ENCODE data around the gene TP53TG5. TPM values are rescaled to one million over a fixed set of nuclear protein-coding genes. Genes with fewer than 3 reads are reported as not detected.

The TP53TG5 gene
- total RNA-seq, 1 experiment from 2014 or later, result not detected

DNA sequence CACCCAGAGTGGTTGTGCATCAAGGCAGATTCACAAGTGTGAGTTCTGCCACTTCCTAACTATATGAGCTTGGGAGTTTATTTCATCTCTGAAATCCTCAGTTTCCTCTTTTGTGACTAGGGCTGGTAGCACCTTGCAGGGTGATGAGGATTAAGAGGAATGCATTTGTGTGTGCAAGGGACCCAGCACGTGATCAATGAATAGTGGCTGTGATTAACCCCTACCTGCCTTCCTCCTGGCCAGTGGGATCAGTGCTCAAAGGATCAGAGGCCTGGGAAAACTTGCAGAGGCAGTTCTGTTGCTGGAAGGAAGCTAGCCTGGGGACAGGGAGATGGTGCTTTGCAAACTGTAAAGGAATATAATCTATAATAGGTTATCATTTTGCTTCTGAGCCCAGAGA, 37.2 kb downstream of the TP53TG5 start:
- Histone ChIP-seq H3F3A (ENCODE audit: low read length, unreplicated experiment) (peaks cover 15% of the 10 kb centered on the region), H3K79me2 (ENCODE audit: low read length) (peaks cover 94% of the 10 kb centered on the region), H3K4me3 (ENCODE audit: low read length) (no peak overlapping the region), H2AFZ (ENCODE audit: low read length) (no peak overlapping the region), H4K20me1 (ENCODE audit: low read length) (peaks cover 22% of the 10 kb centered on the region; the same call in 1 of the 2 replicates), H3K4me2 (ENCODE audit: low read length) (no peak overlapping the region; the same call in 1 of the 2 replicates), H3K9me2 (replicated peaks; ENCODE audit: low read length) (no peaks in the 10 kb centered on the region), H3K9ac (ENCODE audit: low read length) (no peak overlapping the region), H3K36me3 (ENCODE audit: low read depth, low read length) (peaks cover 28% of the 10 kb centered on the region), H3K4me1 (ENCODE audit: insufficient read depth, low read length) (peaks cover 96% of the 10 kb centered on the region), H3K9me3 (ENCODE audit: low read length) (no peaks in the 10 kb centered on the region), H3K27ac (ENCODE audit: low read length) (no peak overlapping the region), H3K27me3 (ENCODE audit: low read length) (no peaks in the 10 kb centered on the region)
- DNase-seq (no peak), ATAC-seq (no peak)
- ChIA-PET CTCF (no interaction called here), POLR2A (ENCODE audit: unreplicated experiment) (no interaction called here)
- TF ChIP-seq EZH2 (IDR thresholded peaks at IDR 0.05; ENCODE audit: low read length, unreplicated experiment) (no peak), EZH2phosphoT487 (IDR thresholded peaks at IDR 0.05; ENCODE audit: borderline replicate concordance, low read length) (no peak)
- TF ChIP-seq, protein P1, sequence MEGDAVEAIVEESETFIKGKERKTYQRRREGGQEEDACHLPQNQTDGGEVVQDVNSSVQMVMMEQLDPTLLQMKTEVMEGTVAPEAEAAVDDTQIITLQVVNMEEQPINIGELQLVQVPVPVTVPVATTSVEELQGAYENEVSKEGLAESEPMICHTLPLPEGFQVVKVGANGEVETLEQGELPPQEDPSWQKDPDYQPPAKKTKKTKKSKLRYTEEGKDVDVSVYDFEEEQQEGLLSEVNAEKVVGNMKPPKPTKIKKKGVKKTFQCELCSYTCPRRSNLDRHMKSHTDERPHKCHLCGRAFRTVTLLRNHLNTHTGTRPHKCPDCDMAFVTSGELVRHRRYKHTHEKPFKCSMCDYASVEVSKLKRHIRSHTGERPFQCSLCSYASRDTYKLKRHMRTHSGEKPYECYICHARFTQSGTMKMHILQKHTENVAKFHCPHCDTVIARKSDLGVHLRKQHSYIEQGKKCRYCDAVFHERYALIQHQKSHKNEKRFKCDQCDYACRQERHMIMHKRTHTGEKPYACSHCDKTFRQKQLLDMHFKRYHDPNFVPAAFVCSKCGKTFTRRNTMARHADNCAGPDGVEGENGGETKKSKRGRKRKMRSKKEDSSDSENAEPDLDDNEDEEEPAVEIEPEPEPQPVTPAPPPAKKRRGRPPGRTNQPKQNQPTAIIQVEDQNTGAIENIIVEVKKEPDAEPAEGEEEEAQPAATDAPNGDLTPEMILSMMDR (conservative IDR thresholded peaks at IDR 0.05; ENCODE audit: low read depth, low read length), result no peak
- BruUV-seq (replicated peaks), result no TSS peak
- intact Hi-C loops (cut with micrococcal nuclease), result loop anchor here (10.0 kb wide), 1 partner anchor 434 kb away; no protein-coding TSS in a partner anchor

- Histone ChIP-seq H3K4me3 (ENCODE audit: low read length) (no peak overlapping the region), H3K9me3 (ENCODE audit: low read length) (no peaks in the 10 kb centered on the region), H2AFZ (ENCODE audit: low read length) (no peak overlapping the region), H4K20me1 (ENCODE audit: low read length) (peaks cover 20% of the 10 kb centered on the region; the same call in 1 of the 2 replicates), H3F3A (ENCODE audit: low read length, unreplicated experiment) (peaks cover 14% of the 10 kb centered on the region), H3K4me2 (ENCODE audit: low read length) (no peak overlapping the region), H3K4me1 (ENCODE audit: insufficient read depth, low read length) (peaks cover 96% of the 10 kb centered on the region), H3K79me2 (ENCODE audit: low read length) (peaks cover 94% of the 10 kb centered on the region), H3K36me3 (ENCODE audit: low read depth, low read length) (peaks cover 34% of the 10 kb centered on the region), H3K27me3 (ENCODE audit: low read length) (no peaks in the 10 kb centered on the region), H3K9ac (ENCODE audit: low read length) (no peak overlapping the region), H3K9me2 (replicated peaks; ENCODE audit: low read length) (no peaks in the 10 kb centered on the region), H3K27ac (ENCODE audit: low read length) (no peak overlapping the region)
- TF ChIP-seq EZH2 (IDR thresholded peaks at IDR 0.05; ENCODE audit: low read length, unreplicated experiment), result no peak
- TF ChIP-seq EZH2phosphoT487 (IDR thresholded peaks at IDR 0.05; ENCODE audit: borderline replicate concordance, low read length), result no peak
- TF ChIP-seq, protein P1 (conservative IDR thresholded peaks at IDR 0.05; ENCODE audit: low read depth, low read length), result no peak
- intact Hi-C loops (cut with micrococcal nuclease), result loop anchor here (10.0 kb wide), 1 partner anchor 434 kb away; no protein-coding TSS in a partner anchor
- no peak for ATAC-seq
- BruUV-seq (replicated peaks), result no TSS peak
- POLR2A ChIA-PET (ENCODE audit: unreplicated experiment), result no interaction called here
- no peak for DNase-seq
- CTCF ChIA-PET, result no interaction called here
These were observed 37.8 kb downstream of the TP53TG5 start for GRCh38 chr20:45340236-45340847.

DNA sequence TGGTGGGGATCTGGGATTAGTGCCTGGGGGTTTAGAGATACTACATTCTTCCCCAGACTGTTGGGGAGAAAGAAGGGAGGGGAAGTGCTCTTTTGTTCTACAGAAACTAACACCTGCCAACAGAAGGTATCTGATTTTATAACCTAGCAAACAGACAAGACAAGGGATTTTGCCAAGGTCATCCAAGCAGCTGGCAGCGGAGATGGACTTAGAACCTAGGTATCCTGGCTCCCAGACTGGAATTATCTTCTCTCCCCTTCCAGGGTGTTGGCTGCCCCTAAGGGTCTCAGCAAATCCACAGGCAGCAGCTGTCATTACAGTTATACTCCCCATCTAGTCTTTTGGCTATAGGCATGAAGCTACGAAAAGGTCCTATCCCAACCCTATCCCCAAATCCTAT, 38.3 kb downstream of the TP53TG5 start:
- Histone ChIP-seq H3K9me2 (replicated peaks; ENCODE audit: low read length) (no peaks in the 10 kb centered on the region), H3K9me3 (ENCODE audit: low read length) (no peaks in the 10 kb centered on the region), H4K20me1 (ENCODE audit: low read length) (peaks cover 20% of the 10 kb centered on the region; the same call in 1 of the 2 replicates), H2AFZ (ENCODE audit: low read length) (no peak overlapping the region), H3K36me3 (ENCODE audit: low read depth, low read length) (peaks cover 40% of the 10 kb centered on the region), H3K4me3 (ENCODE audit: low read length) (no peak overlapping the region), H3F3A (ENCODE audit: low read length, unreplicated experiment) (peaks cover 14% of the 10 kb centered on the region), H3K9ac (ENCODE audit: low read length) (no peak overlapping the region), H3K27ac (ENCODE audit: low read length) (no peak overlapping the region), H3K79me2 (ENCODE audit: low read length) (peaks cover 94% of the 10 kb centered on the region), H3K4me2 (ENCODE audit: low read length) (no peak overlapping the region), H3K4me1 (ENCODE audit: insufficient read depth, low read length) (peaks cover 91% of the 10 kb centered on the region), H3K27me3 (ENCODE audit: low read length) (no peaks in the 10 kb centered on the region)
- ATAC-seq (no peak), DNase-seq (no peak)
- no TSS peak for BruUV-seq (replicated peaks)
- intact Hi-C loops (cut with micrococcal nuclease), result loop anchor here (10.0 kb wide), 1 partner anchor 435 kb away; no protein-coding TSS in a partner anchor
- TF ChIP-seq EZH2phosphoT487 (IDR thresholded peaks at IDR 0.05; ENCODE audit: borderline replicate concordance, low read length) (no peak), EZH2 (IDR thresholded peaks at IDR 0.05; ENCODE audit: low read length, unreplicated experiment) (no peak)
- TF ChIP-seq, protein P1 (conservative IDR thresholded peaks at IDR 0.05; ENCODE audit: low read depth, low read length), result no peak
- CTCF ChIA-PET, result no interaction called here
- POLR2A ChIA-PET (ENCODE audit: unreplicated experiment), result no interaction called here
